ENCODE results near the gene LGALS1.

LGALS1 gene

GRCh38 chr22:37697538-37697835, 22.1 kb downstream of the LGALS1 start:
- FAIRE-seq (no peak), DNase-seq (ENCODE audit: insufficient read length) (no peak)

GRCh38 chr22:37701141-37701786, 25.8 kb downstream of the LGALS1 start:
- TF ChIP-seq POLR2AphosphoS5 (IDR thresholded peaks at IDR 0.05; ENCODE audit: low read depth, low read length) = no peak
- no peak for TF ChIP-seq TAF1 (IDR thresholded peaks at IDR 0.05; ENCODE audit: borderline replicate concordance, low read depth, low read length)
- TF ChIP-seq POLR2A (IDR thresholded peaks at IDR 0.05; ENCODE audit: low read depth, low read length) = no peak
- no peak for DNase-seq (ENCODE audit: insufficient read length)

More at GRCh38 chr22:37697538-37697835, 22.1 kb downstream of the LGALS1 start:
- TF ChIP-seq POLR2A (IDR thresholded peaks at IDR 0.05; ENCODE audit: low read depth, low read length) (no peak), TAF1 (IDR thresholded peaks at IDR 0.05; ENCODE audit: borderline replicate concordance, low read depth, low read length) (no peak), POLR2AphosphoS5 (IDR thresholded peaks at IDR 0.05; ENCODE audit: low read depth, low read length) (no peak)

GRCh38 chr22:37703906-37704305, 28.5 kb downstream of the LGALS1 start:
- TF ChIP-seq POLR2A (IDR thresholded peaks at IDR 0.05; ENCODE audit: low read depth, low read length) = no peak

More at GRCh38 chr22:37701141-37701786, 25.8 kb downstream of the LGALS1 start:
- no peak for FAIRE-seq

GRCh38 chr22:37704645-37705044, 29.2 kb downstream of the LGALS1 start:
- TF ChIP-seq TAF1 (IDR thresholded peaks at IDR 0.05; ENCODE audit: borderline replicate concordance, low read depth, low read length) (no peak), POLR2AphosphoS5 (IDR thresholded peaks at IDR 0.05; ENCODE audit: low read depth, low read length) (no peak), POLR2A (IDR thresholded peaks at IDR 0.05; ENCODE audit: low read depth, low read length) (no peak)
- no peak for DNase-seq (ENCODE audit: insufficient read length)
- FAIRE-seq = no peak

More at GRCh38 chr22:37703906-37704305, 28.5 kb downstream of the LGALS1 start:
- no peak for DNase-seq (ENCODE audit: insufficient read length)
- FAIRE-seq = no peak

- TF ChIP-seq POLR2A (IDR thresholded peaks at IDR 0.05; ENCODE audit: low read depth, low read length) (no peak), TAF1 (IDR thresholded peaks at IDR 0.05; ENCODE audit: borderline replicate concordance, low read depth, low read length) (no peak), POLR2AphosphoS5 (IDR thresholded peaks at IDR 0.05; ENCODE audit: low read depth, low read length) (no peak)
- FAIRE-seq = no peak
- DNase-seq (ENCODE audit: insufficient read length) = no peak
Measured at GRCh38 chr22:37705205-37705604, 29.8 kb downstream of the LGALS1 start.

GRCh38 chr22:37708580-37709444, 33.4 kb downstream of the LGALS1 start:
- TF ChIP-seq POLR2A (IDR thresholded peaks at IDR 0.05; ENCODE audit: low read depth, low read length) (no peak), POLR2AphosphoS5 (IDR thresholded peaks at IDR 0.05; ENCODE audit: low read depth, low read length) (no peak), TAF1 (IDR thresholded peaks at IDR 0.05; ENCODE audit: borderline replicate concordance, low read depth, low read length) (no peak)
- no peak for FAIRE-seq
- DNase-seq (ENCODE audit: insufficient read length) = no peak

- no peak for TF ChIP-seq POLR2A (IDR thresholded peaks at IDR 0.05; ENCODE audit: low read depth, low read length)
- no peak for TF ChIP-seq TAF1 (IDR thresholded peaks at IDR 0.05; ENCODE audit: borderline replicate concordance, low read depth, low read length)
- TF ChIP-seq POLR2AphosphoS5 (IDR thresholded peaks at IDR 0.05; ENCODE audit: low read depth, low read length) = no peak
- DNase-seq (ENCODE audit: insufficient read length) (no peak), FAIRE-seq (no peak)
Measured at GRCh38 chr22:37709445-37709765, 34.0 kb downstream of the LGALS1 start.

- no peak for DNase-seq (ENCODE audit: insufficient read length)
- FAIRE-seq = no peak
- no peak for TF ChIP-seq POLR2A (IDR thresholded peaks at IDR 0.05; ENCODE audit: low read depth, low read length)
Measured at GRCh38 chr22:37710675-37711074, 35.2 kb downstream of the LGALS1 start.

- TF ChIP-seq POLR2AphosphoS5 (IDR thresholded peaks at IDR 0.05; ENCODE audit: low read depth, low read length) (no peak), TAF1 (IDR thresholded peaks at IDR 0.05; ENCODE audit: borderline replicate concordance, low read depth, low read length) (no peak), POLR2A (IDR thresholded peaks at IDR 0.05; ENCODE audit: low read depth, low read length) (no peak)
- no peak for DNase-seq (ENCODE audit: insufficient read length)
- FAIRE-seq = no peak
Measured at GRCh38 chr22:37711490-37711889, 36.1 kb downstream of the LGALS1 start.

- FAIRE-seq (no peak), DNase-seq (ENCODE audit: insufficient read length) (no peak)
- no peak for TF ChIP-seq TAF1 (IDR thresholded peaks at IDR 0.05; ENCODE audit: borderline replicate concordance, low read depth, low read length)
- TF ChIP-seq POLR2A (IDR thresholded peaks at IDR 0.05; ENCODE audit: low read depth, low read length) = no peak
- no peak for TF ChIP-seq POLR2AphosphoS5 (IDR thresholded peaks at IDR 0.05; ENCODE audit: low read depth, low read length)
Measured at GRCh38 chr22:37713761-37714160, 38.3 kb downstream of the LGALS1 start.

GRCh38 chr22:37714634-37715033, 39.2 kb downstream of the LGALS1 start:
- DNase-seq (ENCODE audit: insufficient read length) (no peak), FAIRE-seq (no peak)
- no peak for TF ChIP-seq TAF1 (IDR thresholded peaks at IDR 0.05; ENCODE audit: borderline replicate concordance, low read depth, low read length)
- TF ChIP-seq POLR2A (IDR thresholded peaks at IDR 0.05; ENCODE audit: low read depth, low read length) = no peak
- TF ChIP-seq POLR2AphosphoS5 (IDR thresholded peaks at IDR 0.05; ENCODE audit: low read depth, low read length) = no peak

GRCh38 chr22:37715760-37716159, 40.3 kb downstream of the LGALS1 start:
- DNase-seq (ENCODE audit: insufficient read length) = no peak
- no peak for TF ChIP-seq TAF1 (IDR thresholded peaks at IDR 0.05; ENCODE audit: borderline replicate concordance, low read depth, low read length)
- no peak for TF ChIP-seq POLR2AphosphoS5 (IDR thresholded peaks at IDR 0.05; ENCODE audit: low read depth, low read length)
- no peak for TF ChIP-seq POLR2A (IDR thresholded peaks at IDR 0.05; ENCODE audit: low read depth, low read length)
- FAIRE-seq = no peak
